T47D (cell line): ENCODE measurements around the gene COL18A1.

Experiments used
- DNase-seq, 2 experiments: peaks; one replicate each; pipeline versions ENCODE4 v3.0.0 to v3.0.0-alpha.2; 2011 to 2012; ENCODE audit warnings: low read depth in 1 of 2, low spot score in 1 of 2
- JUND ChIP-seq: IDR thresholded peaks from 2 replicates; pipeline ENCODE4 v1.6.1; 2012; ENCODE audit warnings: low read depth
- in situ Hi-C: cut with HindIII; loops from 2 replicates; pipeline ENCODE4 v1.10.0; 2016; ENCODE audit warnings: low sequenced_read_pairs, low pct_unique_long_range_greater_than_20kb

Gene COL18A1

DNA sequence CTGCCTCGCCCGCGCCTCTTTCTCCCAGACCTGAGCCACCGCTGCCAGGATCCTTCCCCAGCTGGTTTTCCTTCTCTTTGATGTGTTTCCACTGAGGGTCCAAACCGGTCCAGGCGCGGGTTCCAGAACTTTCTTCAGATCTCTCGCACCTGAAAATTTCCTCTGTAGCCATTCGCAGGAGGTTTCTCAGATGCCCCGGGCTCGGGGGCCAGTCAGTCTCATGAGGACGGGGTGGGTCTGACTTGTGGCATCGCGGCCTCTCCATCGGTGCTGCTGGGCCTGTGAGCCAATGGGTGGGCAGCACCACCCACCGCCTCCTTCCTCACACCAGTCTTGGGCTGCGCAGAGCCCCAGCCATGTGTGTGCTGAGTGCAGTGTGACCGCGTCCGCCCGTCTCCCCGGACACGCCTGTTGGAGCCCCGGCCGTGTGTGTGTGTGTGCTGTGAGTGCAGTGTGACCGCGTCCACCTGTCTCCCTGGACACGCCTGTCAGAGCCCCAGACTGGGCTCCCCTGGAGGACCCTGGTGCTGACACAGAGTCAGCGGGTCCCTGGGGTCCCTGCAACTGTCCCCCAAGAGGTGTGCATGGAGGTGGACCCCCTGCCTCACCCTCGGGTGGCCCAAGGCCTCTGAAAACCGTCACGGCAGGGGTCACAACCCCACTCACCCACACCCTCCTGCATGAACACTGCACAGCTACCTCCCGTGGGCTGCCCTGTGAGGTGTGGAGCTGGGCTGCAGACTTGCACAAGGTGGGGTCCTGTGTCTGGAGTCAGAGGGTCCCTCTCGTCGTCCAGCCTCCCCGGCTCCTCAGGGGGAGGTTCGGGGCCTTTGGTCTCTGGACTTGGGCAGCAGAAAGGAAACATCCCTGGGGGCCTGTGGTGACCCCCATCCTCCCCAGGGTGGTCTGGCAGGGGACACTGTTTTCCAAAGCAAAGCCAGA lies 20.2 kb downstream of the COL18A1 start:
- TF ChIP-seq JUND = no peak
- in situ Hi-C loops = no loop called here
- no peak for DNase-seq

DNA sequence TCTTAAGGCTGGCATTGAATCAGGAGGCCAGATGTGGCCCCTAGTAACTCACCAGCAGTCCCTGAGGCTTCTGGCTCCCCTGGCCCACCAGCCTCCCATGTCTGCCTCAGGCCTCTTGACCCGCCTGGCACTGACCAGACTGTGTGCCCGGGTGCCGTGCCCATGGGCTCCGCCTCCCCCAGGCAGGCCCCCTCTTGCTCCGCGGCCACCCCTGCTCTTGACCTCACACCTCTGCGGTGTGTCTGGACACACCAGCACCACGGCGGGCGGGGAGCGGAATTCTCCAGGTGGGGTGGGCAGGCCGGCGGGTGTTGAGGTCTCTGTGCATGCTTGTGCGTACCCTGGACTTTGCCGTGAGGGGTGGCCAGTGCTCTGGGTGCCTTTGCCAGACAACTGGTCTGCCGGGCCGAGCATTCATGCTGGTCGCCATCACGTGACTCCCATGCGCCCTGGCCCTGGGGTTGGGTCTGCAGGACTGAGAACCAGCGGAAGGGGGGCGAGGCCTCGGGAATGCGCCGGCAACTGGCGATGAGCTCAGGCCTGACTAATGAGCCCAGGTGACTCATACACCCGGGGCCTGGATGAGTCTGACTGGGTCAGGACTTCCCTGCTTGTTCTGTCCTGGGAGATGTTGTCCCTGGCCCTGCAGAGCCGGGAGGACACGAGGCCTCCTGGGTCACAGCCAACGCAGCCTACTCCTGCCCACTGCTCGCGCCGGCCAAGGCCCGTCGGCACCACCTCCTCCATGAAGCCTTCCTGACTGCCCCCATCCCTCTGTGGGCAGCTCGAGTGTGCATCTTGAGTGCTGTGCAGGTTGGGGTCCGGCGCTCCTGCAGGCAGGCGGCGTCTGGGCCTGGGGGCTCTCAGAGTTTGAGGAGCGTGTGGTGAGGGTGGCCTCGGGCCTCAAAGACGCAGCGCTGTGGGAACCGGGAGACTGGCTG lies 22.6 kb downstream of the COL18A1 start:
- no peak for DNase-seq
- TF ChIP-seq JUND = no peak
- in situ Hi-C loops = no loop called here

- TF ChIP-seq JUND = no peak
- in situ Hi-C loops = no loop called here
- no peak for DNase-seq
Observed at GRCh38 chr21:45428534-45428933, 23.6 kb downstream of the COL18A1 start.

DNA sequence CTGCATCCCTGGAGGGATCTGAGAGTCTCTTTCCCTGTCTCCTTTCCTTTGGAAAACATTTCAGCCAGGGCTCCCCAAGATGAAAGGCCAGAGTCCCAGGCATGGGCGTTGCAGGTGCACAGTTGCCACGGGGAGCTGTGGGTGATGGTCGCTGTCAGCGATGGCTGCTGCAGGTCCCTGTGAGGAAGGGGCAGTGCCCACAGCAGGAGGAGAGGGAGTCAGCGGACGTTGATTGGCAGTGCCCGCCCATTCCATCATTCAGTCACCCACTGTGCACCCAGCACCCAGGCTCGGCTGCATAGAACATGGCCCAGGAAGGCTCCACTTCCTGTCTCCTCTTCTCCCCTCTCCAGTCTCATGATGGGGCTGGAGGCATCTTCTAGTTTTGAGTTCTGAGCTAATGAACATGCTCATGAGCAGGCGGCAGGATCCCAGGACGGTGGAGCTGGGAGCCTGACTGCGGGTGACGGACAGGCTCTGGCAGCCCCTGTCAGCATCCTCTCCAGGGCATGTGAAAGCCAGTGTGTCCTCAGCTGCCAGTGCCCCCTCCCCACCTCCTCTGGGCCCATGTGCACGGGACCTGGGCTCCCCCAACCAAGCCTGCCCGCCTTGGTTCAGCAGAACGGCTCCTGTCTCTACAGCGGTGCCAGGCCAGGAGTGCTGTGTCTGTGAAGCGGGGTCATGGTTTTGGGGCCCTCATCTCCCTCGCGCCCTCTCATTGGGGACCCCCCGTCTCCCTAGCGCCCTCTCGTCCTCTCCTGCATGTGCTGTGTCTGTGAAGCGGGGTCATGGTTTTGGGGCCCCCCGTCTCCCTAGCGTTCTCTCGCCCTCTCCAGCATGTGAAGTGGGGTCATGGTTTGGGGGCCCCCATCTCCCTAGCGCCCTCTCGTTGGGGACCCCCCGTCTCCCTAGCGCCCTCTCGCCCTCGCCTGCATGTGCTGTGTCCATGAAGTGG lies 24.5 kb downstream of the COL18A1 start:
- DNase-seq = no peak
- in situ Hi-C loops = no loop called here
- no peak for TF ChIP-seq JUND

DNA sequence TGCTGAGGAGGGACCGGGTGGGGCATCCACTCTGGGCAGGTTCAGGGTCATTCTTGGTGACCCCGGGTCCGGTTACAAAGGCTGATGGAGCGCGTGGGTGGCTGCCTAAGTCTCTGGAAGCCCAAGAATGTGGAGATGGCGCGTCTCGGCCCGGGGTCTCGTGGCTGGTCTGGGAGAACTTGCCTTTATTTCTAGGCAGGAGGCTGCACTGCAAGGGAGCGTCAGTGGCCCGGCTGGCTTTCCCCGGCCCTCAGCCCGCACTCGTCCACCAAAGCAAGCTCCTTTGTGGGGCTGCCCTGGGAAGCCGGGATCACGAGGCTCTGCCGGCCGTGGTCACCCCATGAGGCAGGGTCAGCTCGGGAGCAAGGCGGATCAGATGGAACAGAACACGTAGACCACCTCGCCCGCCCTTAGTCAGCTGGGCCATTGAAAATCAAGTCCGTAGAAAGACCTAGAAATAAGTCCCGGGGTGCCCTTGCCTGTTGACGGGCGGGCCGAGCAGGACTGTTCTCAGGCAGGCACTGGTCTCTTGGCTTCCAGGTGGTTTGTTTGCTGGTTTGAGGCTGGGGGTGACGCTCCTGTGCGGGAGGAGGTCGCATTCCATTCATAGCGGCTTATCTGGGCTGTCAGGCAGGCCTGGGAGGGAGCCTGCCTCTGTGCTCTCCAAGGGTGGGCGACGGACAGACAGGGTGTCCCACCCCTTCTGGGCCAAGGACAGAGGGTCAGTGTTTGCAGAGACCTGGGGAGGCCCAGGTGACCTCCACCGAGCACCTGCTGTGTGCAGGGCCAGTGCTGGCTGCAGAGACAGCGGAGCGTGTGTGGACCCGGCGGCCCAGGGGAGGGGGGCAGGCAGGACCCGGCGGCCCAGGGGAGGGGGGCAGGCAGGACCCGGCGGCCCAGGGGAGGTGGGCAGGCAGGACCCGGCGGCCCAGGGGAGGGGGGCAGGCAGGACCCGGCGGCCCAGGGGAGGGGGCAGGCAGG lies 25.8 kb downstream of the COL18A1 start:
- TF ChIP-seq JUND = no peak
- no peak for DNase-seq
- in situ Hi-C loops = no loop called here

GRCh38 chr21:45431781-45432572 lies 27.0 kb downstream of the COL18A1 start:
- in situ Hi-C loops = no loop called here
- no peak for TF ChIP-seq JUND
- no peak for DNase-seq

GRCh38 chr21:45432575-45433255 lies 27.8 kb downstream of the COL18A1 start:
- no peak for TF ChIP-seq JUND
- in situ Hi-C loops = no loop called here
- no peak for DNase-seq

DNA sequence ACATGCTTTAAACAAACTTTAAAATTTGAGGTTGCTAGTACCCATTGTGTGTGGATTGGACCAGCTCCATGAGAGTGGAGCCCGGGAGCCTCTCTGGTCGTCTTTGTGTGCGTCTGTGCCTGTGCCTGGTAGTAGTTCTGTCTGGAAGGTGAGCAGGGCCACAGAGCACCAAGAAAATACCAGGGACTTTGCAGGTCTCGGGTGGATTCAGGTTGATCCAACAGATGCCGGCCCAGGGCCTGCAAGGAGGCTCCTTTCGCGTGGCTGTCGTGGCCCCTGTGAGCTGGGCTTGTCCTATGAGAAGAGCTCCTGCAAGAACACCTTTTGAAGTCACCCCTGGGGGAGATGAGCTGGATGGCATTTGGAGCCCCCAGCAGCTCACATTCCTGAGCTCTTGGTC lies 28.3 kb downstream of the COL18A1 start:
- in situ Hi-C loops = no loop called here
- TF ChIP-seq JUND = no peak
- DNase-seq = no peak

DNA sequence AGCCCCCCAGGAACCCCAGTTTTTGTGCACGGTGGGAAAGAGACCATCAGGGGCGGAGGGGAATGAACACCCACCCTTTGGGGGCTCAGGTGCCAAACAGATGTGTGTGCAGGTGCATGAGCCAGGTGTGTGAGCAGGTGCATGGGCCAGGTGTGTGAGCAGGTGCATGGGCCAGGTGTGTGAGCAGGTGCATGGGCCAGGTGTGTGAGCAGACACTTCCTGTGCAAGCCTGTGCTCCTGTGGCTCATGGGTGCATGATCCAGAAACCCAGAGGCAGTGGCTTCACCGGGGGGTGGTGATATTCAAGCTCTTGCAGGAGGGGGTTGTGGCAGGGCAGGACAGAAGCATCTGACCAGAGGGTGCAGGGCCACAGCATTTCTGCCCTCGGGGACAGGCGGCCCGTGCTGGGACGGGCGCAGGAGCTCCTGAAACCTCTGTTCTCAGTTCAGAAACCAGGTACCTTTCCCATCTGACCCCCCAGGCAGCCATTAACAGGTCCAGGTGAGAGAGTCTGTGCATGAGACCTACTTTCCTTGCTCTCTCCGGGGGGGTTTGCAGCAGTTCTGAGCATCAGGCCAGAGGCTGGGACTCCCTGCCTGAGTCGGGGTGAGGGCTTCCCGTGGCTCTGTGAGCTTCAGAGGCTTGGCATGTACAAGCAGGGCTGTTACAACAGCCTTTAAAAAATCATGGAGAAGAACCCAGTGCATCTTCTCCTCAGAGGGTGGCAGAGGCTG lies 29.1 kb downstream of the COL18A1 start:
- in situ Hi-C loops = no loop called here
- no peak for TF ChIP-seq JUND
- DNase-seq = no peak
